Common myeloid progenitor, CD34-positive (primary cell): ENCODE results near the gene PNMA8B.

Experiments
- CTCF ChIA-PET: fragments of 350-600 bp; sonication (Branson Sonifier 250); formaldehyde crosslinking; loops from one replicate; lab custom pipeline; 2021; ENCODE audit warnings: antibody characterized with exemption; lab: Charles Lee
- POLR2A ChIA-PET: fragments of 350-600 bp; sonication (Branson Sonifier 250); formaldehyde crosslinking; loops from one replicate; lab custom pipeline; 2021; ENCODE audit warnings: antibody characterized with exemption; lab: Charles Lee
- DNase-seq, 3 donors: peaks; one replicate each; pipeline versions ENCODE4 v3.0.0 to v3.0.0-alpha.2; 2013
- H3K27ac ChIP-seq, 2 experiments: 1 replicate in 1 of 2; 2 replicates in 1 of 2; pipeline ENCODE4 v1.7.0; 2013; ENCODE audit warnings: inconsistent platforms in 2 of 2, low read length in 2 of 2, mild to moderate bottlenecking in 2 of 2, low read depth in 1 of 2, moderate library complexity in 1 of 2; ENCODE audit not compliant: severe bottlenecking in 2 of 2, insufficient read depth in 1 of 2, poor library complexity in 1 of 2
- H3K27me3 ChIP-seq, 5 experiments: replicated peaks in 2 of 5; 1 replicate in 3 of 5; 2 replicates in 2 of 5; pipeline versions ENCODE4 v1.6.1 to v1.7.0; 2013; ENCODE audit warnings: low read length in 4 of 5, mild to moderate bottlenecking in 2 of 5, moderate library complexity in 2 of 5, inconsistent platforms in 1 of 5; ENCODE audit not compliant: insufficient read depth in 5 of 5, control insufficient read depth in 4 of 5
- H3K36me3 ChIP-seq, 4 experiments: 1 replicate in 2 of 4; 2 replicates in 2 of 4; pipeline versions ENCODE4 v1.6.1 to v1.7.0; 2013; ENCODE audit warnings: low read length in 3 of 4, control low read depth in 1 of 4, mild to moderate bottlenecking in 1 of 4; ENCODE audit not compliant: control insufficient read depth in 4 of 4, insufficient read depth in 4 of 4
- H3K4me1 ChIP-seq, 4 experiments: 1 replicate in 3 of 4; 2 replicates in 1 of 4; pipeline versions ENCODE4 v1.6.1 to v1.7.1; 2013; ENCODE audit warnings: low read length in 3 of 4, mild to moderate bottlenecking in 3 of 4, control low read depth in 1 of 4, inconsistent platforms in 1 of 4, moderate library complexity in 1 of 4; ENCODE audit not compliant: control insufficient read depth in 4 of 4, insufficient read depth in 4 of 4; ENCODE audit errors: control extremely low read depth in 1 of 4
- H3K4me3 ChIP-seq, 7 experiments: 1 replicate in 4 of 7; 2 replicates in 3 of 7; pipeline versions ENCODE4 v1.5.1 to v1.7.0; 2013; ENCODE audit warnings: mild to moderate bottlenecking in 7 of 7, low read length in 6 of 7, moderate library complexity in 6 of 7, inconsistent platforms in 2 of 7, low read depth in 2 of 7, control low read depth in 1 of 7; ENCODE audit not compliant: insufficient read depth in 4 of 7, control insufficient read depth in 1 of 7; ENCODE audit errors: extremely low read depth in 1 of 7
- H3K9me3 ChIP-seq, 5 experiments: 1 replicate in 4 of 5; 2 replicates in 1 of 5; pipeline versions ENCODE4 v1.6.1 to v1.7.1; 2013; ENCODE audit warnings: low read length in 4 of 5, mild to moderate bottlenecking in 2 of 5, inconsistent platforms in 1 of 5, low read depth in 1 of 5, moderate library complexity in 1 of 5; ENCODE audit not compliant: control insufficient read depth in 4 of 5, insufficient read depth in 2 of 5; ENCODE audit errors: control extremely low read depth in 1 of 5
- WGBS: methylation state at CpG from one replicate; pipeline ENCODE4 v1.1.5; 2013; ENCODE audit not compliant: insufficient coverage; 5-methylcytosine and 5-hydroxymethylcytosine counted together

Gene PNMA8B

GRCh38 chr19:46514589-46515289 lies 19.1 kb upstream of the PNMA8B start:
- POLR2A ChIA-PET, result no interaction called here
- Histone ChIP-seq H3K4me3 (no peak overlapping the region), H3K4me1 (peaks cover 0 to 5% (median 2%) of the 10 kb centered on the region in 4 experiments), H3K27me3 (peaks cover 0 to 21% (median 0%) of the 10 kb centered on the region in 5 experiments), H3K27ac (no peak overlapping the region), H3K9me3 (peaks cover 0 to 5% (median 0%) of the 10 kb centered on the region in 5 experiments), H3K36me3 (no peaks in the 10 kb centered on the region)
- no peak for DNase-seq
- CTCF ChIA-PET, result interaction anchor here (0.7 to 1.7 kb wide), 11 partner anchors 8 to 168 kb away, joined by 3 to 8 read pairs (median 4); partner anchors contain the start of gene PPP5C
- 95% methylated on average over 10 of the region's 13 CpGs for WGBS

- peak; percentile 72 to 86 (median 80) for DNase-seq
- WGBS, result 39% methylated on average over 29 of the region's 36 CpGs
- Histone ChIP-seq H3K4me1 (no peaks in the 10 kb centered on the region), H3K27me3 (peaks cover 0 to 21% (median 0%) of the 10 kb centered on the region in 5 experiments), H3K36me3 (no peaks in the 10 kb centered on the region), H3K27ac (no peak overlapping the region), H3K9me3 (peaks cover 0 to 5% (median 0%) of the 10 kb centered on the region in 5 experiments), H3K4me3 (no peak overlapping the region)
- ChIA-PET CTCF (interaction anchor here (0.7 to 1.7 kb wide), 12 partner anchors 9 to 167 kb away, joined by 3 to 8 read pairs (median 4); partner anchors contain the start of gene PPP5C), POLR2A (no interaction called here)
Measured at GRCh38 chr19:46513461-46514236, 18.0 kb upstream of the PNMA8B start.

- CTCF ChIA-PET, result interaction anchor here (1.0 to 2.0 kb wide), 8 partner anchors 12 to 230 kb away, joined by 3 to 13 read pairs (median 4); no protein-coding TSS in a partner anchor
- Histone ChIP-seq H3K36me3 (no peaks in the 10 kb centered on the region), H3K9me3 (peaks cover 0 to 5% (median 0%) of the 10 kb centered on the region in 5 experiments), H3K4me1 (no peaks in the 10 kb centered on the region), H3K27me3 (peaks cover 0 to 21% (median 0%) of the 10 kb centered on the region in 5 experiments), H3K4me3 (no peak overlapping the region), H3K27ac (no peak overlapping the region)
- DNase-seq, result no peak
- 100% methylated on average over 1 of the region's 4 CpGs for WGBS
- POLR2A ChIA-PET, result no interaction called here
Measured at GRCh38 chr19:46511237-46511636, 15.6 kb upstream of the PNMA8B start.

- WGBS, result 80% methylated on average over 1 of the region's 2 CpGs
- ChIA-PET CTCF (interaction anchor here (0.6 kb wide), 1 partner anchor 300 kb away, joined by 3 read pairs; no protein-coding TSS in a partner anchor), POLR2A (interaction anchor here (0.7 kb wide), 2 partner anchors 103 to 568 kb away, joined by 3 read pairs; no protein-coding TSS in a partner anchor)
- Histone ChIP-seq H3K9me3 (peaks cover 0 to 5% (median 0%) of the 10 kb centered on the region in 5 experiments), H3K27me3 (peaks cover 0 to 17% (median 0%) of the 10 kb centered on the region in 5 experiments), H3K36me3 (no peaks in the 10 kb centered on the region), H3K27ac (no peak overlapping the region), H3K4me3 (no peak overlapping the region), H3K4me1 (no peaks in the 10 kb centered on the region)
- DNase-seq, result no peak
Measured at GRCh38 chr19:46508206-46508605, 12.5 kb upstream of the PNMA8B start.

GRCh38 chr19:46503848-46504453 lies 8.3 kb upstream of the PNMA8B start:
- 80% methylated on average over 12 of the region's 17 CpGs for WGBS
- Histone ChIP-seq H3K4me1 (no peaks in the 10 kb centered on the region), H3K36me3 (no peaks in the 10 kb centered on the region), H3K9me3 (no peaks in the 10 kb centered on the region), H3K27ac (no peak overlapping the region), H3K27me3 (peaks cover 0 to 18% (median 0%) of the 10 kb centered on the region in 5 experiments), H3K4me3 (no peak overlapping the region)
- no peak for DNase-seq
- ChIA-PET CTCF (interaction anchor here (1.3 to 1.9 kb wide), 3 partner anchors 9 to 13 kb away, joined by 3 to 5 read pairs (median 4); no protein-coding TSS in a partner anchor), POLR2A (no interaction called here)

GRCh38 chr19:46502891-46503290 lies 7.2 kb upstream of the PNMA8B start:
- no peak overlapping the region for H3K4me3 ChIP-seq
- WGBS, result 100% methylated on average over 5 of the region's 5 CpGs
- DNase-seq, result no peak
- H3K27me3 ChIP-seq, result peaks cover 0 to 18% (median 0%) of the 10 kb centered on the region in 5 experiments
- H3K9me3 ChIP-seq, result no peaks in the 10 kb centered on the region
- H3K4me1 ChIP-seq, result no peaks in the 10 kb centered on the region
- H3K27ac ChIP-seq, result no peak overlapping the region
- no peaks in the 10 kb centered on the region for H3K36me3 ChIP-seq
- ChIA-PET CTCF (interaction anchor here (1.3 kb wide), 1 partner anchor 11 kb away, joined by 3 read pairs; no protein-coding TSS in a partner anchor), POLR2A (no interaction called here)
